Nephron progenitor cell (in vitro differentiated cells): ENCODE data around the gene CACFD1.

ENCODE experiments used
- DNase-seq: peaks from one replicate; pipeline ENCODE4 v3.0.0; 2021
- H3K27ac Mint-ChIP-seq: 2 replicates; pipeline ENCODE4 v1.8.0; 2021; ENCODE audit warnings: mild to moderate bottlenecking, moderate library complexity, mixed read lengths
- H3K27me3 Mint-ChIP-seq: 2 replicates; pipeline ENCODE4 v1.8.0; 2021; ENCODE audit warnings: mild to moderate bottlenecking, low read depth, mixed read lengths; ENCODE audit not compliant: poor library complexity
- H3K36me3 Mint-ChIP-seq: 2 replicates; pipeline ENCODE4 v1.8.0; 2021; ENCODE audit warnings: low read depth, mixed read lengths
- H3K4me1 Mint-ChIP-seq: 2 replicates; pipeline ENCODE4 v1.8.0; 2021; ENCODE audit warnings: mixed read lengths
- H3K4me3 Mint-ChIP-seq: 2 replicates; pipeline ENCODE4 v1.8.0; 2021; ENCODE audit warnings: mild to moderate bottlenecking, moderate library complexity, mixed read lengths
- H3K9me3 Mint-ChIP-seq: 2 replicates; pipeline ENCODE4 v1.8.0; 2021; ENCODE audit warnings: mild to moderate bottlenecking, moderate library complexity, mixed read lengths
- TF ChIP-seq, protein P1 (sequence below): fragments of 200-600 bp; sonication (generic); IDR thresholded peaks from 2 replicates; pipeline ENCODE4 v1.5.0; 2021; ENCODE audit warnings: antibody characterized with exemption

CACFD1 gene

DNA sequence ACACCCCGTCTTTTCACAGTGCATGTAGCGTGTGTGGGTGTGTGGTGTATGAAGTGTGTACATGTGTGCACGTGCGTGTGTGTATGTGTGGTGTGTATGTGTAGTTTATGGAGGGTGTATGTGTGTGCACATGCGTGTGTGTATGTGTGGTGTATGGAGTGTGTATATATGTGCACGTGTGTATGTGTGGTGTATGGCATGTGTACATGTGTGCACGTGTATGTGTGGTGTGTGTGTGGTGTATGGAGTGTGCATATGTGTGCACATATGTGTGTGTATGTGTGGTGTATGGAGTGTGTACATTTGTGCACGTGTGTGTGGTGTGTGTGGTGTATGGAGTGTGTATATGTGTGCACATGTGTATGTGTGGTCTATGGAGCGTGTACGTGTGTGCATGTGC is 51.8 kb downstream of the CACFD1 start:
- DNase-seq = no peak
- H3K4me1 Mint-ChIP-seq = peaks cover 49% of the 10 kb centered on the region
- H3K9me3 Mint-ChIP-seq = no peaks in the 10 kb centered on the region
- no peak overlapping the region for H3K27ac Mint-ChIP-seq
- H3K36me3 Mint-ChIP-seq = no peaks in the 10 kb centered on the region
- H3K4me3 Mint-ChIP-seq = no peak overlapping the region
- TF ChIP-seq, protein P1, sequence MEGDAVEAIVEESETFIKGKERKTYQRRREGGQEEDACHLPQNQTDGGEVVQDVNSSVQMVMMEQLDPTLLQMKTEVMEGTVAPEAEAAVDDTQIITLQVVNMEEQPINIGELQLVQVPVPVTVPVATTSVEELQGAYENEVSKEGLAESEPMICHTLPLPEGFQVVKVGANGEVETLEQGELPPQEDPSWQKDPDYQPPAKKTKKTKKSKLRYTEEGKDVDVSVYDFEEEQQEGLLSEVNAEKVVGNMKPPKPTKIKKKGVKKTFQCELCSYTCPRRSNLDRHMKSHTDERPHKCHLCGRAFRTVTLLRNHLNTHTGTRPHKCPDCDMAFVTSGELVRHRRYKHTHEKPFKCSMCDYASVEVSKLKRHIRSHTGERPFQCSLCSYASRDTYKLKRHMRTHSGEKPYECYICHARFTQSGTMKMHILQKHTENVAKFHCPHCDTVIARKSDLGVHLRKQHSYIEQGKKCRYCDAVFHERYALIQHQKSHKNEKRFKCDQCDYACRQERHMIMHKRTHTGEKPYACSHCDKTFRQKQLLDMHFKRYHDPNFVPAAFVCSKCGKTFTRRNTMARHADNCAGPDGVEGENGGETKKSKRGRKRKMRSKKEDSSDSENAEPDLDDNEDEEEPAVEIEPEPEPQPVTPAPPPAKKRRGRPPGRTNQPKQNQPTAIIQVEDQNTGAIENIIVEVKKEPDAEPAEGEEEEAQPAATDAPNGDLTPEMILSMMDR = no peak
- H3K27me3 Mint-ChIP-seq = no peaks in the 10 kb centered on the region

DNA sequence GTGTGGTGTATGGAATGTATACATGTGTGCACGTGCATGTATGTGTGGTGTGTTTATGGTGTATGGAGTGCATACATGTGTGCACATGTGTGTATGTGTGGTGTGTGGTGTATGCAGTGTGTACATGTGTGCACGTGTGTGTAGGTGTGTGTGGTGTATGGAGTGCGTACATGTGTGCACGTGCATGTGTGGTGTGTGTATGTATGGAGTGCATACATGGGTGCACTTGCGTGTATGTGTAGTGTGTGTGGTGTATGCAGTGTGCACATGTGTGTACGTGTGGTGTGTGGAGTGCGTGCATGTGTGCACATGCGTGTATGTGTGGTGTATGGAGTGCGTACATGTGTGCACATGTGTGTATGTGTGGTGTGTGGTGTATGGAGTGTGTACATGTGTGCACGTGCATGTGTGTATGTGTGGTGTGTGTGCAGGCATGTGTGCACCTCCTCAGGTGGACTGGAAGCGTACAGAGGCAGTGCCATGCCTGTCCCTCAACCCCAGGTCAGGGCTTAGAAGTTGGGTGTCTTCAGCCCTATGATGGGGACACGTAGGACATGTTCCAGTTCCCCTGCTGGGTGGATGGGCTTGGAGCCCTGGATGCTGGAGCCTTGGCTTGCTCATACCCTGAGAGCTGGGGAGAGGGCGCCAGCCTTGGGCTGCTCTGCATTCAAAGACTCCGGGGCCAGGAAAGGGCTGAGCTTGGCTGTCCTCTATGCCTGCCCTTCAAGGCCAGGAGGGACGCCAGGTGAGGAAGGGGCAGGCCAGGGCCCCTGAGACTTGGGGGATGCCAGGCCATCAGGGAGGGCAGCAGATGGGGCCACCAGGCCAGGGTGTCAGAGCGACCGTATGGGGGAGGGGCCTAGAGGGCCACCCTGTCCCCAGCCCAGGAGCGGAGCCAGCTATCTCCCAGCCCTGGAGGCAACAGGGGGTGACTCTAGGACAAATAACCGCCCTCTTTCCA is 52.8 kb downstream of the CACFD1 start:
- TF ChIP-seq, protein P1 = no peak
- Mint-ChIP-seq H3K4me3 (no peak overlapping the region), H3K27ac (no peak overlapping the region), H3K4me1 (peaks cover 46% of the 10 kb centered on the region), H3K36me3 (no peaks in the 10 kb centered on the region), H3K27me3 (no peaks in the 10 kb centered on the region), H3K9me3 (no peaks in the 10 kb centered on the region)
- DNase-seq = no peak

DNA sequence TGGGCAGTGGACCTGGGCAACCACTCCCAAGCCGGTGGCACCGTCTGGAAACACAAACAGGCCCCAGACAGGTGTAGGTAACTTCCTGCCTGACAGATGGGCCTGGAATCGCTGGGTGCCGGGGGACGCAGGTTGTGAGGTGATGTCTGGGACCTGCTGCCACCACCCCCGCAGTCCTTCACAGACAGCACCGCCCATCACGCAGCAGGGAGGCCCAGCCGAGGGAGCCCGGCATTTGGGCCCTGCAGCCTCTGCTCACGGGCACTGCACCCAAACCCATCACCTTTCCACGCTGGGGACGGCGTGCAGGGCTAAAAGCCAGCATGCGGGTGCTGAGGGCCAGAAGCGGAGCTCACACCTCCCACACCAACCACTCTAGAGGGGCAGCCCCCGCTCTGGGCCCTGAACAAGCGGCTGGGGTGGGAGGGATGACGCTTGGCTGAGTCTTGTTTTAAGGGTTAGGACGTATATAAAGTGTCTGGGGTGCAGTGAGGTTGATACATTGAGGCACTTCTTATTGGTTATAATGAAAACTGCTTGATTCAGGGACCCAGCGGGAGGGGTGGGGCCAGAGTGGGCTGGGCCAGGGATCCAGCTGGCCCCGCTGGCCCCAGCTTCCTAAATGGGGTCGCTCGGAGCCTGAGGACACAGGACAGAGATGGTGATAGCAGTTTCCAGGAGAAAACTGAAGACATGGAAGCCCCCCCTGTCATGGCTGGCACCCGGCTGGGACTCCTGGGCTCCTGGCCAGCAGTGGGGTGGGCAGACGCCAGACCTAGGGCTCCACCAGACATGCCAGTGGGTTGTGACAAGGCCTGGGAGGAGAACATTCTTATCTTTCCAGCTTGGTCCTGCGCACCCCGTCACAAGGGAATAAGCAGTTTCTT is 53.7 kb downstream of the CACFD1 start:
- H3K4me3 Mint-ChIP-seq = no peak overlapping the region
- H3K27me3 Mint-ChIP-seq = no peaks in the 10 kb centered on the region
- TF ChIP-seq, protein P1 = no peak
- H3K27ac Mint-ChIP-seq = no peak overlapping the region
- DNase-seq = no peak
- H3K9me3 Mint-ChIP-seq = no peaks in the 10 kb centered on the region
- no peaks in the 10 kb centered on the region for H3K36me3 Mint-ChIP-seq
- H3K4me1 Mint-ChIP-seq = peaks cover 42% of the 10 kb centered on the region

DNA sequence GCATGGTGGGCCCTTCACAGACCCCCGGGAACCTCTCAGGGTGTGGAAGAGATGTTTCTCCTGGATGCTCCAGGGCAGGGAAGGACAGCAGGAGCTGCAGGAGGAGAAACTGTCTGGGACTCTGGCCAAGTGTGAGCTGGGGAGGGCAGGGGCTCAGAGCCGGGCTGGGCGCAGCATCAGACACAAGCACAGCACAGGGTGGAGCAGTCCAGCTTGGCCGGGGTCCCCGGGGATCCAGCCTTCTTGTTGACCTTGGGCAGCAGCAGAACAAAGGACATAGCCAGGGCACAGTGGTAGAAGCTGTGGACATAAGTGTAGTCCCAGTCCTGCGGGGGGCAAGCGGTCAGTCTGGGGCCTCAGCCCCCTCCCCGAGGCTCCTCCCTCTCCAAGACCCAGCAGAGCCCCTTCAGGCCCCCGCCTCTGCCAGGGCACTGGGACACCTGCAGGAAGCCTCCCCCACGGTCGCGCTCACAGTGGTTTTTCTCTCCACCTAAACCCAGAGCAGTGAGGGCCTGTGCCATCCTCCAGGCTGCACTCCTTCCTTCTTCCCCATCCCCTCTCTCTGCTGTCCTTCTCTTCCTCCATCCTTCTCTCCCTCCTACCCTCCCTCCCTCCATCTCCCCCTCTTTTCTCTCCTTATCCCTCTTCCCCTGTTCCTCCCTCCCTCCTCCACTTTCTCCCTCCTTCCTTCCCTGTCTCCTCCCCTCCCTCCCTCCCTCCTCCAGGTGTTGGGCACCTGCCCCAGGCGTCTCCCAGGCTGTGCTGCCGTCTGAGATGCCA is 54.9 kb downstream of the CACFD1 start:
- TF ChIP-seq, protein P1 = no peak
- H3K9me3 Mint-ChIP-seq = no peaks in the 10 kb centered on the region
- no peak overlapping the region for H3K27ac Mint-ChIP-seq
- no peak for DNase-seq
- no peaks in the 10 kb centered on the region for H3K27me3 Mint-ChIP-seq
- H3K4me3 Mint-ChIP-seq = no peak overlapping the region
- peaks cover 50% of the 10 kb centered on the region for H3K4me1 Mint-ChIP-seq
- H3K36me3 Mint-ChIP-seq = no peaks in the 10 kb centered on the region

DNA sequence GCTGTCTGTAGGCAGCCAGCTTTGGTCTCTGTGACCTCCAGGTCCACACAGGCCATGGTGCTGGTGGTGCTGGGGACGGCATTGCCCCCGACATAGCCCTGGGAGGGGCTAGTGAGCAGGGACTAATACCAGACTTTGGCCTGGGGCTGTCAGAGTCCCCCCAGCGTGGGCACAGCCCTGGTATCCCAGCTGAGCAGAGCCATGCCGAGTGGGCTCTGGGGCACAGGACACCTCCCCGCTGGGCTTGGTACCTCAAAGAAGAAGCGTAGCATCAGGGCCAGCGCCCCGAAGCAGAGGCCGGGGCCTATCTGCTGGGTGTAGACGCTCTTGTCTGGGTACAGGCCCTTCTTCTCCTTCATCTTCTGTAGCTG is 55.4 kb downstream of the CACFD1 start:
- H3K36me3 Mint-ChIP-seq = no peaks in the 10 kb centered on the region
- no peak for DNase-seq
- no peaks in the 10 kb centered on the region for H3K27me3 Mint-ChIP-seq
- H3K4me1 Mint-ChIP-seq = peaks cover 53% of the 10 kb centered on the region
- TF ChIP-seq, protein P1 = no peak
- H3K9me3 Mint-ChIP-seq = no peaks in the 10 kb centered on the region
- H3K27ac Mint-ChIP-seq = no peak overlapping the region
- no peak overlapping the region for H3K4me3 Mint-ChIP-seq
